HepG2 (cell line): ENCODE data around the gene TMEM229A. TPM values are rescaled to one million over a fixed set of nuclear protein-coding genes. Genes with fewer than 3 reads are reported as not detected.

Source experiments
- ATAC-seq: fragments of 200-7000 bp; cut with Tn5 transposase; 3 replicates; pipeline ENCODE4 v1.9.1; 2020; ENCODE audit warnings: mild to moderate bottlenecking, moderate library complexity
- BruUV-seq: library from RNA; stranded (reverse); fragments of 400-500 nt; replicated peaks from 2 replicates; lab custom pipeline; 2021; lab: Mats Ljungman, UMichigan
- CTCF ChIA-PET: fragments of 300-600 bp; formaldehyde crosslinking; extraction: SDS; loops from one replicate; lab custom pipeline; 2021; ENCODE audit warnings: low total read pairs, inconsistent platforms, low intra/inter-chr PET ratio; lab: Yijun Ruan, JAX
- POLR2A ChIA-PET: fragments of 350-600 bp; sonication (Branson Sonifier 250); formaldehyde crosslinking; loops from one replicate; lab custom pipeline; 2020; ENCODE audit warnings: antibody characterized with exemption, inconsistent platforms; lab: Yijun Ruan, JAX
- DNase-seq: peaks from one replicate; pipeline ENCODE4 v3.0.0-alpha.2; 2015; ENCODE audit warnings: low spot score
- FAIRE-seq: peaks from 3 replicates; lab custom pipeline; 2011; peaks lifted over from hg19 to GRCh38; lab: Jason Lieb, UNC
- H2AFZ ChIP-seq: one replicate; pipeline ENCODE4 v1.6.1; 2011; ENCODE audit warnings: low read length, inconsistent platforms
- H3K27ac ChIP-seq: fragments of 300-600 bp; 3 replicates; pipeline ENCODE4 v1.8.0; 2011; ENCODE audit warnings: mixed run types, mild to moderate bottlenecking, mixed read lengths, low read length, inconsistent platforms; ENCODE audit not compliant: insufficient read depth; ENCODE audit errors: extremely low read length
- H3K27me3 ChIP-seq, 2 experiments: fragments of 200-600 bp in 1 of 2; 2 replicates in 1 of 2; 3 replicates in 1 of 2; pipeline versions ENCODE4 v1.6.0 to v1.8.0; 2011; ENCODE audit warnings: low read length in 2 of 2, mild to moderate bottlenecking in 2 of 2, moderate library complexity in 2 of 2, inconsistent platforms in 1 of 2; ENCODE audit not compliant: insufficient read depth in 2 of 2, control insufficient read depth in 1 of 2
- H3K36me3 ChIP-seq, 2 experiments: fragments of 200-600 bp in 1 of 2; replicated peaks in 1 of 2; 2 replicates in 1 of 2; 3 replicates in 1 of 2; pipeline versions ENCODE4 v1.5.1 to v1.8.0; 2011; ENCODE audit warnings: low read length in 2 of 2, inconsistent platforms in 1 of 2; ENCODE audit not compliant: insufficient read depth in 2 of 2, control insufficient read depth in 1 of 2
- H3K4me1 ChIP-seq: 2 replicates; pipeline ENCODE4 v1.5.1; 2012; ENCODE audit warnings: low read length, inconsistent platforms; ENCODE audit not compliant: insufficient read depth
- H3K4me2 ChIP-seq: 2 replicates; pipeline ENCODE4 v1.6.0; 2011; ENCODE audit warnings: low read depth, low read length, inconsistent platforms
- H3K4me3 ChIP-seq, 3 experiments: fragments of 200-600 bp in 1 of 3; sonication (generic), shearing (Covaris generic) in 1 of 3; replicated peaks in 1 of 3; 2 replicates each; pipeline ENCODE4 v1.5.1; 2011 to 2016; ENCODE audit warnings: low read length in 3 of 3, inconsistent platforms in 2 of 3, low read depth in 2 of 3, mild to moderate bottlenecking in 2 of 3, control low read depth in 1 of 3, mixed read lengths in 1 of 3; ENCODE audit not compliant: insufficient read depth in 1 of 3
- H3K79me2 ChIP-seq: one replicate; pipeline ENCODE4 v1.6.1; 2011; ENCODE audit warnings: low read length, inconsistent platforms; ENCODE audit not compliant: insufficient read depth
- H3K9ac ChIP-seq: 2 replicates; pipeline ENCODE4 v1.6.0; 2011; ENCODE audit warnings: mild to moderate bottlenecking, low read depth, low read length, inconsistent platforms; ENCODE audit not compliant: insufficient read depth
- H3K9me3 ChIP-seq: 2 replicates; pipeline ENCODE4 v1.5.1; 2012; ENCODE audit warnings: mild to moderate bottlenecking, low read length
- H4K20me1 ChIP-seq: 2 replicates; pipeline ENCODE4 v1.6.0; 2011; ENCODE audit warnings: inconsistent platforms, mild to moderate bottlenecking, low read length, moderate library complexity; ENCODE audit not compliant: insufficient read depth
- CCDC6 ChIP-seq: sonication (generic); formaldehyde crosslinking; IDR thresholded peaks from 2 replicates; pipeline ENCODE4 v1.8.1; 2022; ENCODE audit warnings: mild to moderate bottlenecking, missing genetic modification reagents, moderate library complexity
- ERF ChIP-seq: IDR thresholded peaks from 2 replicates; pipeline ENCODE4 v1.6.1; 2018; ENCODE audit warnings: missing biosample characterization, missing genetic modification reagents
- GATAD1 ChIP-seq: IDR thresholded peaks from 2 replicates; pipeline ENCODE4 v1.6.1; 2016; ENCODE audit warnings: missing genetic modification reagents, missing compliant biosample characterization
- SIN3B ChIP-seq: fragments of 150-350 bp; IDR thresholded peaks from 2 replicates; pipeline ENCODE4 v1.6.1; 2014; ENCODE audit warnings: low read length
- TBX3 ChIP-seq: fragments of 450-650 bp; IDR thresholded peaks from 2 replicates; pipeline ENCODE4 v1.6.1; 2017; ENCODE audit warnings: antibody characterized with exemption, mild to moderate bottlenecking, inconsistent platforms, borderline replicate concordance
- ZBTB2 ChIP-seq: sonication (generic); formaldehyde crosslinking; IDR thresholded peaks from 2 replicates; pipeline ENCODE4 v1.8.0; 2022; ENCODE audit warnings: low read depth, missing genetic modification reagents
- ZBTB4 ChIP-seq: sonication (generic); formaldehyde crosslinking; IDR thresholded peaks from 2 replicates; pipeline ENCODE4 v1.4.0; 2020; ENCODE audit warnings: missing genetic modification reagents, mild to moderate bottlenecking, borderline replicate concordance
- ZNF34 ChIP-seq: sonication (generic); formaldehyde crosslinking; IDR thresholded peaks from 2 replicates; pipeline ENCODE4 v1.4.0; 2020; ENCODE audit warnings: mild to moderate bottlenecking, missing genetic modification reagents, borderline replicate concordance
- ZNF382 ChIP-seq: sonication (generic); formaldehyde crosslinking; IDR thresholded peaks from 2 replicates; pipeline ENCODE4 v1.5.0; 2020; ENCODE audit warnings: missing genetic modification reagents, mild to moderate bottlenecking, borderline replicate concordance
- WGBS: methylation state at CpG from one replicate; pipeline ENCODE4 v1.1.6; 2017; ENCODE audit warnings: low lambda C conversion rate; 5-methylcytosine and 5-hydroxymethylcytosine counted together
- in situ Hi-C: cut with HindIII; loops from 2 replicates; pipeline ENCODE4 v1.10.0; 2017; ENCODE audit warnings: low pct_unique_long_range_greater_than_20kb; ENCODE audit not compliant: extremely low pct_ligation_motif_present
- intact Hi-C: fragments of 100-400 bp; cut with micrococcal nuclease; formaldehyde crosslinking; loops from one replicate; pipeline ENCODE4 v1.10.0; 2022; ENCODE audit not compliant: unreplicated experiment
- polyA plus RNA-seq, 8 experiments: library from polyadenylated mRNA; depleted of rRNA in 3 of 8; stranded (reverse) in 7 of 8; unstranded in 1 of 8; fragments of >200 nt; fragmentation: Illumina TruSeq in 4 of 8; extraction: Trizol in 4 of 8; gene quantifications; 2 replicates each; pipeline versions ENCODE4 v1.2.1 to v1.2.3, GENCODE V29; 2011 to 2016; ENCODE audit warnings: low read depth in 4 of 8, missing spikeins in 1 of 8, mixed read lengths in 1 of 8; ENCODE audit not compliant: insufficient read depth in 1 of 8
- total RNA-seq, 5 experiments: library from RNA; depleted of rRNA; stranded (reverse); fragments of >200 nt; fragmentation: Illumina TruSeq; extraction: Trizol; gene quantifications; 2 replicates each; pipeline ENCODE4 v1.2.3, GENCODE V29; 2016; ENCODE audit warnings: low read depth in 1 of 5

The TMEM229A gene
- total and polyA plus RNA-seq, 2 of the 13 experiments (the other 11 are each of a cell fraction or from before 2014, with no cell fraction given), result not detected

GRCh38 chr7:123996327-123996625 is 36.6 kb downstream of the TMEM229A start:
- intact Hi-C loops, result no loop called here
- no peaks in the 10 kb centered on the region for H3K36me3 ChIP-seq
- no peak for FAIRE-seq
- no peaks in the 10 kb centered on the region for H4K20me1 ChIP-seq
- H2AFZ ChIP-seq, result no peak overlapping the region
- DNase-seq, result no peak
- no peak for ATAC-seq
- in situ Hi-C loops, result no loop called here
- CTCF ChIA-PET, result no interaction called here
- TF ChIP-seq ZNF382, result no peak
- TF ChIP-seq ZBTB4 (CRISPR knock-in tag), result no peak
- TF ChIP-seq ZNF34 (CRISPR knock-in tag), result no peak
- H3K4me3 ChIP-seq, result no peak overlapping the region
- H3K9me3 ChIP-seq, result no peaks in the 10 kb centered on the region; the same call in 1 of the 2 replicates
- H3K27me3 ChIP-seq, result no peaks in the 10 kb centered on the region; a peak in 1 of 5 replicates
- 50% methylated on average over 6 of the region's 6 CpGs for WGBS
- no TSS peak for BruUV-seq
- H3K4me1 ChIP-seq, result no peaks in the 10 kb centered on the region
- POLR2A ChIA-PET, result no interaction called here
- no peak overlapping the region for H3K27ac ChIP-seq
- no peaks in the 10 kb centered on the region for H3K79me2 ChIP-seq
- H3K9ac ChIP-seq, result no peak overlapping the region
- no peak overlapping the region for H3K4me2 ChIP-seq

GRCh38 chr7:123995617-123996326 is 37.1 kb downstream of the TMEM229A start:
- Histone ChIP-seq H3K9ac (no peak overlapping the region), H3K36me3 (no peaks in the 10 kb centered on the region), H4K20me1 (no peaks in the 10 kb centered on the region), H3K4me2 (no peak overlapping the region), H3K4me3 (no peak overlapping the region), H2AFZ (no peak overlapping the region), H3K9me3 (no peaks in the 10 kb centered on the region), H3K27ac (no peak overlapping the region), H3K79me2 (no peaks in the 10 kb centered on the region), H3K27me3 (no peaks in the 10 kb centered on the region; a peak in 1 of 5 replicates), H3K4me1 (no peaks in the 10 kb centered on the region)
- FAIRE-seq (no peak), ATAC-seq (no peak), DNase-seq (no peak)
- no TSS peak for BruUV-seq
- intact Hi-C loops, result no loop called here
- WGBS, result 43% methylated on average over 10 of the region's 10 CpGs
- ChIA-PET POLR2A (no interaction called here), CTCF (no interaction called here)
- in situ Hi-C loops, result no loop called here
- TF ChIP-seq GATAD1 (no peak), TBX3 (no peak), ZBTB2 (CRISPR knock-in tag) (no peak), ERF (no peak), CCDC6 (no peak), SIN3B (no peak)
